IPS-11a (cell line): ENCODE data around the gene PRELID2.
"Not testable (repeated sequence)": the region's sequence is repeated elsewhere in the genome, so short reads cannot be mapped to it uniquely, and the experiment has no call there.

Experiments used
- H3K4me3 ChIP-seq: one replicate; pipeline ENCODE4 v1.5.1; 2013; ENCODE audit warnings: low read depth, low read length, control low read depth

Gene PRELID2

DNA sequence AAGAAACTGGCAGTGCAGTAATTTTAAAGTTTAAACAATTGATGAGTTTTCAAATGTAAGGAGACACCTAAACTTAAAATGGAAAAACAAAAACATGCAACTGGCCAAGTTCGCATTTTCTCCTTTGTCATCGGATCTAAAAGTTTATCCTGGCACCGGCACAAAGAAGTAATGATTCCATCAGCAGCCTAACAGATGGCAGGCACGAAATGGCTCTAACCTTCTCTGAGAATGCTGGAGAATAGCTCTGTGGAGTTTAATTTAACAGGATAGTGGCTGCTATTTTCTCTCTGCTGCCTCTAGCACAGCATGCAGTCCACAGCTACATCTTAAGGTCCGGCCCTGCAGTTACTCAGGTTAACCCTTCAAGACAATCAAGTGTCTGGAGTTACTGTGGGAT is 82.2 kb downstream of the PRELID2 start:
- no peak overlapping the region for H3K4me3 ChIP-seq

DNA sequence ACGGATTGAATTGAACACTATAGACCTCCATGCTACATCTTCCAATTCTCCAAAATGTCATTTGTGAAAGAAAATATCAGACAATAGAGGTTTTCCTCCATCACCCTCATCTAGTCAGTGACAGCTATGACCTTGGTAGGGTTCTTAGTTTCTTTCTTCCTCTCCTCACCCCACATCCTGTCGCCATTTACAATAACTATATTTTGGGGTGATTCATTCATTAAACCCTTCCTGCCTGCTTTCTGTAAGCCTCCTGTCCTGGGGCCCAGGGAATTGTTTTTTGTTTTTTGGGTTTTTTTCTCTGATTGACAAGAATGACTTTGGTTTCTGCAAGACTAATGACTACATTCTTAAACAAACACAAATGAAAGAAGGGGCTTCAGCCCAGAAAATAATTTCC is 82.6 kb downstream of the PRELID2 start:
- no peak overlapping the region for H3K4me3 ChIP-seq

DNA sequence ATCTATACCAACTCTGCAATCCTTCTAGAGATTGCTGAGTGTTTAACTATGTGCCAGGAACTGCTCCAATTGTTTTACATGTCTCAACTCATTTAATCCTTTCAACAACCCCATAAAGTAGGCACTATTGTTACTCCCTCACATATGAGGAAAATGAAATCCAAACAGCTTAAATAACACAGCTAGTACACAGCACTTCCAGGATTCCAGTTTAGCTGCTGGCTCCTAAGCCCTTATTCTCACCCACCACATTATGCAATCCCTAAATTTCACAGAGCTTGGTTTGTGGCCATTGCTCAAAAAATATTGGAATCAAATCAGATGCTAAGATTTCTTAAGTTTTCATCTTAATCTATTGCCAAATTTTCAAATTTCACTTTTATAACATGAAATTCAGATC is 84.9 kb downstream of the PRELID2 start:
- no peak overlapping the region for H3K4me3 ChIP-seq

DNA sequence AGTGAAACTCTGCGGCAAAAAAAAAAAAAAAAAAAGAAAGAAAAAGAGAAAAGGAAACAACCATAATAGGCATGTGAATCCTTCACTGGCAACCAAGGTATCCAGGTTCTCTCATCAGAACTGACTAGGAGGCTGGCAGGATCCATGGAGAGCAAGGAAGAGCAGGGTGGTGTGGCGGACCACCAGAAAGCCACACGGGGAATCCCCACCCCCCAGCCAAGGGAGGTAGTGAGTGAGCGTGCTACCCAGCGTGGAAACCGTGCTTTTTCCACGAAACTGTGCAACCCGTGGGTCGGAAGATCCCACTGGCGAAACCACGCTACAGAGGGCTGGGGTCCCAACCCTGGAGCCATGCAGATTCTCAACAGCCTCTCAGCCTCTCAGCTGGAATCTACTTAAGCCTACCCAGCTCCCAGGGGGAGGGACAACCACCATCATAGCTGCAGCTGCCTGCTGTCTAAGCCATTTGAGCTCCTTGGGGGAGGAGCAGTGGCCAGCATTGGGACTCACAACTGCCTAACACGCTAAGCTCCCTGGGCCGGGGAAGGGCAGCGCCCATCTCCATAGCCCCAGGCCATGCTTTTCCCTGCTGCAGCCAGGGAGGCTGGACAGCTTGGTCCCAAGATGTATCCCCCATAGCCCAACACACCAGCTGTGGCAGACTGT is 91.6 kb downstream of the PRELID2 start:
- H3K4me3 ChIP-seq, result no peak overlapping the region

DNA sequence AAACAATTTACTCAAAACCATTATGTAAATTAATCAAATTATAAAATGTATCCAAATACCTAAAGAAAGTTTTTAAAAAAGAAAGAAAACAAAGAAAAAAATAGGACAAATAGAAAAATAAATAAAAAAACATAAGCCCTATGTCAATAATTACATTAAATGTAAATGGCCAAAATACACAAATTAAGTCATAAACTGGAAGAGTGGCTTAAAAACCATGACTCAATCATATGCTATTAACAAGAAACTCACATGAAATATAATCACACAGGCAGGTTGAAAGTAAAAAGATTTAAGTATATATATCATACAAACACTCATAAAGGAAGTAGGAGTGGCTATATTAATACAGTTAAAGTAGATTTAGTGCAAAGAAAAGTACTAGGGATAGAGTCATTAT is 95.3 kb downstream of the PRELID2 start:
- H3K4me3 ChIP-seq, result no peak overlapping the region

DNA sequence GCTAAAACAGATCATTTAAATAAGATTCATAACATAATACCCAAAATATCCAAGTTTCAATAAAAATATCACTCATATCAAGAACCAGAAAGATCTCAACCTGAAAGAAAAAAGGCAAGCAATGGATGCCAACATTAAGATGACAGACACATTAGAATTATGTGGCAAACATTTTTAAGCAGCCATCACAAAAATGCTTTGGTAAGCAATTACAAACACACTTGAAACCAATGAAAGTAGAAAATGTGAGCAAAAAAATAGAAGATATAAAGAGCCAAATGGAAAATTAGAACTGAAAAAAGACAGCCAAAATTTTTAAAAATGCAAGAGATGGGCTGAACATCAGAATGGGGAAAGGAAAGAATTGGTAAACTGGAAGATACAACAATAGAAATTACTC is 96.9 kb downstream of the PRELID2 start:
- H3K4me3 ChIP-seq, result no peak overlapping the region

DNA sequence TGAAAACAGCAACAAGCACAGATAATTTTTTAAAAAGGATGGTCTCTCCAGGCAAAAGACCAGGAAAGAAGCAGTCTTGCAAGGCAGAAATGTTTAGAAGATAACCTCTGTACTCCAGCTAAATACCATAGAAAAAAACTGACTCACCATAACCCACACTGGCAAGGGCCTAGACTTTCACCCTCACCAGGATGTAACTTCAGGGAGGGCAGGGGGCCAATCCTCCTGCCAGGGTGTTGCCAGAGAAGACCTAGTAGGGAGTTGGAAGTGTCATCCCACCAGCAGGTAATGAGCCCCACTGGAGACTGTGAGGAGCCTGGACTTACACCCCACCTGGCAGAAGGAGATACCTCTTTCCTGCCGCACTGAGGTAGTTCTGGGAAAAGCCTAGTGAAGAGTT is 97.6 kb downstream of the PRELID2 start:
- no peak overlapping the region for H3K4me3 ChIP-seq

DNA sequence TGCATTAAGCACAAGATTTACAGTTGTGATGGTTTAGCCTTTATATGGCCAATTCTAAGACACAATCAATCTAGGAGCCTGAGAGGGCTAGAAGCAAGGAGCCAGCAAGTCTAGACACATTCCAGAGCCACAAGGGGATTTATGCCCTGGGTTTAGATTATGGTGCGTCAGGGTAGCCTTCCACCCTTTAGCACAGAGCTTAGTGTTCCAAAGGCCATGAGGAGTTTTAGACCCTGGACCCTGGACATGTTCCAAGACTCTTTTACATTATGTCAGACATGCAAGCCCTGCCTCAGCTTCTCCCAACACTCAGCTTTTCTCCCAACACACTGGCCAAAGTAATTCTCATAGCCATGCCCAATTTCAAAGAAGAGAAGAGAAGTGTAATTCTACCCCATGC is 105.2 kb downstream of the PRELID2 start:
- H3K4me3 ChIP-seq, result not testable (repeated sequence)

DNA sequence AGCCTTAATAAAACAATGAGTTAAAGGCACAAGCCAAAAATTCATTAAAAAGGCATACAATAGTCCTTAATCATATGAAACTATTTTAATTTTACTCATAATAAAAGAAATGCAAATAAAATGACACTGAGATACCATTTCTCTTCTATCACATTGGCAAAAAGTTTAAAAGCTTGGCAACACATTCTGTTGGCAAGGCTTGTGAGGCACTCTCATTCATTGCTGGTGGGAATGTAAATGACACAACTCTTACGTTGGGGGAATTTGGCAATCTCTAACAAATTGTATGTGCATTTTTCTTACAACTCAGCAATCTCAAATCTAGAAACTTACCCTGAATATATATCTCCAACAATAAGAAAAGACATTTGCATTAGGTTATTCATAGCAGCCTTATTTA is 111.6 kb downstream of the PRELID2 start:
- H3K4me3 ChIP-seq, result no peak overlapping the region

DNA sequence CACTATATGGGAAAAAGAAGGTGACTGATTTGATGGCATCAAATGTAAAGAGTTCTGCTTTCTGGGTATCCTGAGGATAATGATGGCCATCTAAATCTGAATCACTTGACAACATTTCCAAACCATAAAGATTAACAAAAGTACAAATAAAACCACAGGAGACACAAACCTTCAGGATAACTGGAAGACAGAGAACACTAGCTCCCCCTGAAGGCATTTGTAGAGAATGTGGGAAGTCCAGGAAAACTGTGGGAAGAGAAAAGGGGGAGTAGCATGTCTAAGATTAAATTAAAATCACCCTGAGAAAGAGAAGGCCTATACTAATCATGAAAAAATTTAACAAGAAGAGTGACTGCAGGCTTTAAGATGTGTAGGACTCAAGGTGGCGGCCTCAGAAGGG is 116.2 kb downstream of the PRELID2 start:
- H3K4me3 ChIP-seq, result no peak overlapping the region

DNA sequence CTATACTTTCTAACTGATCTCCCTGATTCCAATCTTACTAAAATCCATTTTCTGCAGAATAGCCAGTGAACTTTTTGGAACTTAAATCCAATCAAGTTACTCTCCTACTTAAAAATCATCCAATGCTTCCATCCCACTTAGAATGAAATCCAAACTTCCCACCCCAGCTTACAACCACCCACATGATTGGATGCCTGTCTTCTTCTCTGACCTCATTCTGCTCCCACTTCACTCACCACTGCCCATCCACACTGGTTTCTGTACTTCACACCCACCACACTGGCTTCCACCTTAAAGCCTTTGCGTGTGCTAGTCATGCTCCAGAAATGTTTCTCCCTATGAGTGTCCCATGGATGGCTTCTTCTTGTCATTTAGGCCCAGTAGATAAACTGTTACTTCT is 119.7 kb downstream of the PRELID2 start:
- H3K4me3 ChIP-seq, result no peak overlapping the region

DNA sequence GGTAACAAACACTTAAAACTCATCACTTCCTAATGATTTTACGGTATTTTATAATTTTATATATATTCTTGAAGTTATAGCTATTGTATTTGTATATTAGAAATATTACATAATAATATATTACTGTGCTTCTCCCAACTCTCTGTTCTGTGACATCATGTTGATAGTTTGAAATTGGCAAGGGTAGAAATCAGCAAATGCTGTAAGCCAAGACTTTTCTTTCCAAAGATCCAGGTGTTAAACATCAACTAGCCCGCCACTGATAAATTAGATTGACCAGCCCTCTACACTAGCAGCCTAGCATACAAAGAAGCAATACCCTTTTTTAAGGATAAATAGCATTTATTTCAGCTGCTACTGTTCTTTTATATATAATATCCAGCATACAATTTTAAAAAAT is 122.9 kb downstream of the PRELID2 start:
- no peak overlapping the region for H3K4me3 ChIP-seq

DNA sequence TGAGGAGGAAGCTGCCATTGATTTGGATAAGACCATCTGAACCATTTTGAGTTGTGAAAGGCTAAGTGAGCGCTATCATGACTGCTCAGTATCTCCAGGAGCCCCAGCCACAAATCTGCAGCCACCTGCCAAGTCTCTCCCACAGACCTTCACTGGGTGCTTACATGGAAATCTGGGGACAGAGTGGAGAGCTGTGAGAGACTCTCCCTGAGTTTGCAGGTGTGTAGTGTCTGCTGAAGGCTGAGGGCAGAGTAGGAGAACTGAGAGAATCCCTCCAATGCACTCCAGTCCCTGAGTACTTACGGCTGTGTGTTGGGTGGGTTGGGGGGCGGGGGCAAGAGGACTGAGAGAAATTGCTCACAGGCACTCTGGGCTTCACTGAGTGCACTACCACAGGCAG is 123.7 kb downstream of the PRELID2 start:
- H3K4me3 ChIP-seq, result no peak overlapping the region
